A549 (cell line): ENCODE data around the gene PDIA6. TPM values are rescaled to one million over a fixed set of nuclear protein-coding genes. Genes with fewer than 3 reads are reported as not detected.

Source experiments
- ATAC-seq, 2 experiments: fragments of 200-7000 bp in 1 of 2; fragments of >200 bp in 1 of 2; cut with Nextera tagmentation in 1 of 2; cut with Tn5 transposase in 1 of 2; 3 replicates each; pipeline versions ENCODE4 v1.8.0 to v1.9.1; 2018 to 2020; ENCODE audit warnings: mild to moderate bottlenecking in 1 of 2, moderate library complexity in 1 of 2
- CTCF ChIA-PET: fragments of 300-600 bp; sonication (Branson Sonifier 250); formaldehyde crosslinking; extraction: SDS; loops from one replicate; lab custom pipeline; 2021; ENCODE audit warnings: antibody characterized with exemption, inconsistent platforms; lab: Yijun Ruan, JAX
- POLR2A ChIA-PET: fragments of 350-600 bp; formaldehyde crosslinking; extraction: SDS; loops from one replicate; lab custom pipeline; 2021; ENCODE audit warnings: antibody characterized with exemption, inconsistent platforms; lab: Yijun Ruan, JAX
- DNase-seq, 2 experiments: peaks; one replicate each; pipeline versions ENCODE4 v3.0.0 to v3.0.0-alpha.2; 2011 to 2016; ENCODE audit warnings: low read depth in 1 of 2, low spot score in 1 of 2
- FAIRE-seq: peaks from 2 replicates; lab custom pipeline; 2011; peaks lifted over from hg19 to GRCh38; lab: Jason Lieb, UNC
- H3K27ac ChIP-seq, 2 experiments: fragments of >200 bp; sonication (Bioruptor Twin); formaldehyde crosslinking; 3 replicates each; pipeline ENCODE4 v1.5.1; 2016 to 2017
- H3K4me1 ChIP-seq: fragments of >200 bp; sonication (Bioruptor Twin); formaldehyde crosslinking; 3 replicates; pipeline ENCODE4 v1.6.1; 2016
- H3K4me2 ChIP-seq: fragments of >200 bp; sonication (Bioruptor Twin); formaldehyde crosslinking; 3 replicates; pipeline ENCODE4 v1.6.1; 2016
- H3K4me3 ChIP-seq: fragments of >200 bp; sonication (Bioruptor Twin); formaldehyde crosslinking; 3 replicates; pipeline ENCODE4 v1.5.1; 2016
- H3K9me3 ChIP-seq: fragments of >200 bp; sonication (Bioruptor Twin); formaldehyde crosslinking; 3 replicates; pipeline ENCODE4 v1.6.1; 2016
- BHLHE40 ChIP-seq: IDR thresholded peaks from 2 replicates; pipeline ENCODE4 v1.6.1; 2012; ENCODE audit warnings: low read depth, low read length, inconsistent platforms
- CHD2 ChIP-seq: fragments of 150-350 bp; IDR thresholded peaks from 2 replicates; pipeline ENCODE4 v1.6.1; 2014; ENCODE audit warnings: low read length; ENCODE audit not compliant: partially characterized antibody
- EHMT2 ChIP-seq: fragments of 200-600 bp; sonication (generic); IDR thresholded peaks from 2 replicates; pipeline ENCODE4 v1.6.1; 2016; ENCODE audit warnings: antibody characterized with exemption, low read depth, mild to moderate bottlenecking, moderate library complexity
- HDAC2 ChIP-seq: fragments of 200-600 bp; sonication (generic); IDR thresholded peaks from 2 replicates; pipeline ENCODE4 v1.6.1; 2016
- HEYL ChIP-seq: fragments of 250-450 bp; sonication (Bioruptor Pico); IDR thresholded peaks from 2 replicates; pipeline ENCODE4 v1.8.0; 2021; ENCODE audit warnings: mild to moderate bottlenecking, moderate library complexity
- HOXA7 ChIP-seq: fragments of 250-450 bp; sonication (Bioruptor Pico); IDR thresholded peaks from 2 replicates; pipeline ENCODE4 v1.5.0; 2020; ENCODE audit warnings: mild to moderate bottlenecking, moderate library complexity
- HOXB13 ChIP-seq: fragments of 250-450 bp; sonication (Bioruptor Pico); IDR thresholded peaks from 2 replicates; pipeline ENCODE4 v1.5.0; 2020; ENCODE audit warnings: low read depth, mild to moderate bottlenecking, moderate library complexity
- JUNB ChIP-seq: fragments of >200 bp; sonication (Bioruptor Twin); formaldehyde crosslinking; IDR thresholded peaks from 2 replicates; pipeline ENCODE4 v1.6.1; 2016
- KDM1A ChIP-seq: fragments of 200-600 bp; sonication (generic); IDR thresholded peaks from 2 replicates; pipeline ENCODE4 v1.6.1; 2016; ENCODE audit warnings: low read depth, mild to moderate bottlenecking
- KDM5A ChIP-seq: fragments of 200-600 bp; sonication (generic); IDR thresholded peaks from 2 replicates; pipeline ENCODE4 v1.6.1; 2016; ENCODE audit warnings: antibody characterized with exemption, mild to moderate bottlenecking
- MAFK ChIP-seq: fragments of 450-650 bp; IDR thresholded peaks from 2 replicates; pipeline ENCODE4 v1.6.1; 2014; ENCODE audit not compliant: partially characterized antibody
- NFE2L2 ChIP-seq: fragments of 150-350 bp; conservative IDR thresholded peaks from 2 replicates; pipeline ENCODE4 v1.6.1; 2014; ENCODE audit warnings: low read length
- NR3C1 ChIP-seq: fragments of >200 bp; sonication (Bioruptor Twin); formaldehyde crosslinking; IDR thresholded peaks from 3 replicates; pipeline ENCODE4 v1.6.1; 2017
- RAD21 ChIP-seq, 2 experiments: fragments of >200 bp in 1 of 2; sonication (Bioruptor Twin) in 1 of 2; formaldehyde crosslinking in 1 of 2; IDR thresholded peaks in 1 of 2; conservative IDR thresholded peaks in 1 of 2; 2 replicates in 1 of 2; 3 replicates in 1 of 2; pipeline ENCODE4 v1.6.1; 2012 to 2018; ENCODE audit warnings: inconsistent platforms in 1 of 2
- RARB ChIP-seq: fragments of 250-450 bp; sonication (Bioruptor Pico); IDR thresholded peaks from 2 replicates; pipeline ENCODE4 v1.8.0; 2021; ENCODE audit warnings: mild to moderate bottlenecking, moderate library complexity
- RCOR1 ChIP-seq: fragments of 150-350 bp; IDR thresholded peaks from 2 replicates; pipeline ENCODE4 v1.6.1; 2014; ENCODE audit warnings: antibody characterized with exemption, low read length, low read depth
- SMC3 ChIP-seq: fragments of >200 bp; sonication (Bioruptor Twin); formaldehyde crosslinking; IDR thresholded peaks from 3 replicates; pipeline ENCODE4 v1.6.1; 2018; ENCODE audit warnings: inconsistent platforms
- SREBF2 ChIP-seq: fragments of 450-650 bp; IDR thresholded peaks from 2 replicates; pipeline ENCODE4 v1.6.1; 2014; ENCODE audit warnings: mild to moderate bottlenecking, moderate library complexity
- TP53 ChIP-seq: fragments of 250-450 bp; sonication (Bioruptor Pico); IDR thresholded peaks from 2 replicates; pipeline ENCODE4 v1.5.0; 2021; ENCODE audit warnings: mild to moderate bottlenecking, moderate library complexity
- ZC3H11A ChIP-seq: fragments of 450-650 bp; IDR thresholded peaks from 2 replicates; pipeline ENCODE4 v1.6.1; 2014; ENCODE audit warnings: antibody characterized with exemption, mild to moderate bottlenecking
- ZFP36 ChIP-seq: fragments of 450-650 bp; IDR thresholded peaks from 2 replicates; pipeline ENCODE4 v1.6.1; 2014; ENCODE audit warnings: borderline replicate concordance; ENCODE audit not compliant: partially characterized antibody
- WGBS: methylation state at CpG from one replicate; pipeline ENCODE4 v1.1.6; 2017; ENCODE audit errors: missing lambda C conversion rate; 5-methylcytosine and 5-hydroxymethylcytosine counted together
- polyA plus RNA-seq, 4 experiments: library from polyadenylated mRNA; depleted of rRNA in 3 of 4; stranded (reverse); fragments of >200 nt; fragmentation: RNase III in 1 of 4; extraction: RNeasy Plus Mini Kit Qiagen cat#74134 plus additional on column Dnase treatment in 1 of 4; gene quantifications; 2 replicates in 3 of 4; 3 replicates in 1 of 4; pipeline ENCODE4 v1.2.3, GENCODE V29; 2011 to 2017
- TF ChIP-seq, protein P1 (sequence below): fragments of 200-600 bp; sonication (generic); IDR thresholded peaks from 2 replicates; pipeline ENCODE4 v1.6.1; 2016; ENCODE audit warnings: antibody characterized with exemption, mild to moderate bottlenecking, moderate library complexity
- TF ChIP-seq, protein P2 (sequence below): fragments of 450-650 bp; IDR thresholded peaks from 2 replicates; pipeline ENCODE4 v1.6.1; 2014; ENCODE audit warnings: antibody characterized with exemption
- TF ChIP-seq, protein P3 (sequence below): fragments of >200 bp; sonication (Bioruptor Twin); formaldehyde crosslinking; IDR thresholded peaks from 2 replicates; pipeline ENCODE4 v1.6.1; 2016

The PDIA6 gene
- polyA plus RNA-seq, 2 of the 4 experiments (the other 2 are of a cell fraction), result 322 to 442 TPM

DNA sequence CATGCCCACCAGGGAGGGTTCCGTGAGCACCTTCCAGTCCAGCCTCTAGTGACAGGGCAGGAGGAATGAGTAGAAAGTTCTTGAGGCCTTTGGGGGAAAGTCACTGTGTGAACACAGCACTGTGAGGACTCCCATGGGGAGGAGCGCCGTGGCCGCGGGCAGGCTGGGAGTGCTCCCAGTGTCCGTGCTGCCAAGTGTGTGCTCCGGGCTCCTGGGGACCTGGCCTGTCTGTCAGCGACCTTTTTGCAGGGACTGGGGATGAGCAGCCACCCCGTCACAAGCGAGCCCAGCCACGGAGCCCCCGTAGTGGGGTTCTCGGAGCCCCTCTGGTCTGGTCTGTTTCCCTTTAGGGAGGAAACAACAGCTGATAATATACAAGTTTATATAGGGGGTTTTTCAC is 36.8 kb downstream of the PDIA6 start:
- Histone ChIP-seq H3K4me3 (no peak overlapping the region), H3K27ac (no peak overlapping the region), H3K4me2 (no peak overlapping the region), H3K4me1 (no peaks in the 10 kb centered on the region), H3K9me3 (no peaks in the 10 kb centered on the region)
- WGBS, result 90% methylated on average over 13 of the region's 13 CpGs
- no peak for FAIRE-seq
- ATAC-seq, result no peak
- ChIA-PET CTCF (interaction anchor here (1.1 to 1.7 kb wide), 3 partner anchors 13 to 67 kb away, joined by 4 to 5 read pairs (median 4); no protein-coding TSS in a partner anchor), POLR2A (interaction anchor here (0.6 kb wide), 1 partner anchor 11 kb away, joined by 3 read pairs; no protein-coding TSS in a partner anchor)
- DNase-seq, result no peak
- TF ChIP-seq KDM1A (no peak), CHD2 (no peak), ZC3H11A (no peak), SREBF2 (no peak), EHMT2 (no peak), MAFK (no peak), KDM5A (no peak), HOXB13 (no peak), BHLHE40 (no peak)
- TF ChIP-seq, protein P1, sequence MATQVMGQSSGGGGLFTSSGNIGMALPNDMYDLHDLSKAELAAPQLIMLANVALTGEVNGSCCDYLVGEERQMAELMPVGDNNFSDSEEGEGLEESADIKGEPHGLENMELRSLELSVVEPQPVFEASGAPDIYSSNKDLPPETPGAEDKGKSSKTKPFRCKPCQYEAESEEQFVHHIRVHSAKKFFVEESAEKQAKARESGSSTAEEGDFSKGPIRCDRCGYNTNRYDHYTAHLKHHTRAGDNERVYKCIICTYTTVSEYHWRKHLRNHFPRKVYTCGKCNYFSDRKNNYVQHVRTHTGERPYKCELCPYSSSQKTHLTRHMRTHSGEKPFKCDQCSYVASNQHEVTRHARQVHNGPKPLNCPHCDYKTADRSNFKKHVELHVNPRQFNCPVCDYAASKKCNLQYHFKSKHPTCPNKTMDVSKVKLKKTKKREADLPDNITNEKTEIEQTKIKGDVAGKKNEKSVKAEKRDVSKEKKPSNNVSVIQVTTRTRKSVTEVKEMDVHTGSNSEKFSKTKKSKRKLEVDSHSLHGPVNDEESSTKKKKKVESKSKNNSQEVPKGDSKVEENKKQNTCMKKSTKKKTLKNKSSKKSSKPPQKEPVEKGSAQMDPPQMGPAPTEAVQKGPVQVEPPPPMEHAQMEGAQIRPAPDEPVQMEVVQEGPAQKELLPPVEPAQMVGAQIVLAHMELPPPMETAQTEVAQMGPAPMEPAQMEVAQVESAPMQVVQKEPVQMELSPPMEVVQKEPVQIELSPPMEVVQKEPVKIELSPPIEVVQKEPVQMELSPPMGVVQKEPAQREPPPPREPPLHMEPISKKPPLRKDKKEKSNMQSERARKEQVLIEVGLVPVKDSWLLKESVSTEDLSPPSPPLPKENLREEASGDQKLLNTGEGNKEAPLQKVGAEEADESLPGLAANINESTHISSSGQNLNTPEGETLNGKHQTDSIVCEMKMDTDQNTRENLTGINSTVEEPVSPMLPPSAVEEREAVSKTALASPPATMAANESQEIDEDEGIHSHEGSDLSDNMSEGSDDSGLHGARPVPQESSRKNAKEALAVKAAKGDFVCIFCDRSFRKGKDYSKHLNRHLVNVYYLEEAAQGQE, result no peak
- TF ChIP-seq, protein P2, sequence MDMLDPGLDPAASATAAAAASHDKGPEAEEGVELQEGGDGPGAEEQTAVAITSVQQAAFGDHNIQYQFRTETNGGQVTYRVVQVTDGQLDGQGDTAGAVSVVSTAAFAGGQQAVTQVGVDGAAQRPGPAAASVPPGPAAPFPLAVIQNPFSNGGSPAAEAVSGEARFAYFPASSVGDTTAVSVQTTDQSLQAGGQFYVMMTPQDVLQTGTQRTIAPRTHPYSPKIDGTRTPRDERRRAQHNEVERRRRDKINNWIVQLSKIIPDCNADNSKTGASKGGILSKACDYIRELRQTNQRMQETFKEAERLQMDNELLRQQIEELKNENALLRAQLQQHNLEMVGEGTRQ, result no peak

DNA sequence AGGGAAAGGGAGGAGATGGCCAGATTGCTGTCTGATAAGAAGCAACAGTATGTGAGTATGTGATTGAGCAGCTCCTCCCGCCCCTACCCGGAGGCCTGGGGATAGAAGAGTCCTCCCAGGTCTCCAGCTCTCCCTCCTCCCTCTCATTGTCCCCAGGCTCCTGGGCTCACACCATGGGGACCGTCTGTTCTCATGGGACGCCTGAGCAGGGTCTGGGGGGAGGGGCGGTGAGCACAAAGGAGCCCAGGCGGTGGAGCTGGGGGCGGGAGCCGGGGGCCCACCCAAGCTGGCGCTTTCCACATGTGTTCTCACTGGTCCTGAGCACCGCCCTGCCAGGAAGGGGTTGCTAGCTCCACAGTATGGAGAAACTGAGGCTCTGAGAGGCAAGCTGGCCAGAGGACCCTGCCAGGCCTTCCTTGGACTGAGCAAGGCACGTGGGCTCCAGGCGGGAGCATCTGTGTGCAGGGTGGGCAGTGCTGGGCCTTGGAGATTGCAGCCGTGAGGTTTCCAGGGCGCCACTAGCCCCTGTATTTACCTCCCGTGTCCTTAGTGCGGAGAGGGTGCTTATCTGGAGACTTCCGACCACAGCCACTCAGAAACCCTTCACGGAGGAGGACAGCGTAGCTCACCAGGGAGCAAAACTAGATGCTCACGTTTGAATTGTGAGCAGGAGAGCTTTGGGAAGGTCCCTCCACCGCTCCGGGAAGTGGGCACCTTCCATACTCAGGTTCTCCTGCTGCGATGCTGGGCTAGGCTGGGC is 37.4 kb downstream of the PDIA6 start:
- ChIA-PET CTCF (interaction anchor here (1.0 to 1.7 kb wide), 4 partner anchors 12 to 66 kb away, joined by 3 to 5 read pairs (median 4); no protein-coding TSS in a partner anchor), POLR2A (no interaction called here)
- Histone ChIP-seq H3K4me1 (no peaks in the 10 kb centered on the region), H3K4me3 (no peak overlapping the region), H3K4me2 (no peak overlapping the region), H3K9me3 (no peaks in the 10 kb centered on the region), H3K27ac (no peak overlapping the region)
- TF ChIP-seq HOXA7 (no peak), RAD21 (conservative IDR thresholded peaks at IDR 0.05 in 1 of 2, IDR thresholded peaks at IDR 0.05 in 1 of 2) (no peak), SMC3 (no peak), KDM1A (no peak), NR3C1 (no peak), ZFP36 (no peak), KDM5A (no peak)
- TF ChIP-seq, protein P3, sequence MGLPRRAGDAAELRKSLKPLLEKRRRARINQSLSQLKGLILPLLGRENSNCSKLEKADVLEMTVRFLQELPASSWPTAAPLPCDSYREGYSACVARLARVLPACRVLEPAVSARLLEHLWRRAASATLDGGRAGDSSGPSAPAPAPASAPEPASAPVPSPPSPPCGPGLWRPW, result no peak
- FAIRE-seq (no peak), ATAC-seq (no peak), DNase-seq (no peak)
- WGBS, result 89% methylated on average over 23 of the region's 23 CpGs

DNA sequence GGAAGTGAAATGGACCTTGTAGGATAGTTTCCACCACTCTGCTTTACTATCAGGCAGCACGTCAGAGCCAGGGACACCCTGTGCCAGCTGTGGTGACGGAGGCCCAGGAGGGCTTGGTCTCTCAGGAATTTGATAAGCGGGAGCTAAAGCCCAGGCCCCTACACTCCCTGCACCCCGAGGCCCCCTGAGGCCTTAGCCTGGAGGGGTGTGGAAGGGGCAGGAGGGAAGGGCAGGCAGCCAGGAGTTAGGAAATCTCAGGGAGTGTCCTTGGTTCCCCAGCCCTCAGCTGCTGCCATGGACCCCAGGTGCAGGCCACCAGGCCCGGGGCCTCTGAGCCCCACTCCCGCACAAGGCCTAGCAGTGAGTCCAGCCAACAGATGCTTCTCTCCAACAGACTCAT is 38.2 kb downstream of the PDIA6 start:
- no peak for TF ChIP-seq TP53 (CRISPR knock-in tag)
- no peak for TF ChIP-seq SREBF2
- TF ChIP-seq SMC3, result no peak
- TF ChIP-seq ZC3H11A, result no peak
- TF ChIP-seq RCOR1, result no peak
- TF ChIP-seq HEYL (CRISPR knock-in tag), result no peak
- no peak for TF ChIP-seq ZFP36
- TF ChIP-seq NFE2L2, result no peak
- no peak for TF ChIP-seq MAFK
- no peak for TF ChIP-seq HDAC2
- TF ChIP-seq HOXA7, result no peak
- no peak for TF ChIP-seq JUNB
- no peak for TF ChIP-seq RARB (CRISPR knock-in tag)
- 90% methylated on average over 6 of the region's 6 CpGs for WGBS
- Histone ChIP-seq H3K4me3 (no peak overlapping the region), H3K4me2 (no peak overlapping the region), H3K9me3 (no peaks in the 10 kb centered on the region), H3K27ac (no peak overlapping the region), H3K4me1 (no peaks in the 10 kb centered on the region)
- POLR2A ChIA-PET, result no interaction called here
- no peak for ATAC-seq
- CTCF ChIA-PET, result interaction anchor here (1.0 to 1.4 kb wide), 2 partner anchors 11 to 24 kb away, joined by 3 to 5 read pairs; no protein-coding TSS in a partner anchor
- FAIRE-seq, result no peak
- no peak for DNase-seq
